K562 (cell line): ENCODE results near the gene SLC7A5. TPM values are rescaled to one million over a fixed set of nuclear protein-coding genes. Genes with fewer than 3 reads are reported as not detected.

Source experiments
- CHAMP1 ChIP-seq: fragments of 450-650 bp; IDR thresholded peaks from 2 replicates; pipeline ENCODE4 v1.6.1; 2016; ENCODE audit warnings: mild to moderate bottlenecking
- DMBX1 ChIP-seq: fragments of 250-450 bp; sonication (Bioruptor Pico); IDR thresholded peaks from 2 replicates; pipeline ENCODE4 v1.8.0; 2022; ENCODE audit warnings: inconsistent platforms, mild to moderate bottlenecking, moderate library complexity, borderline replicate concordance
- MED1 ChIP-seq: sonication (generic); formaldehyde crosslinking; IDR thresholded peaks from 2 replicates; pipeline ENCODE4 v1.8.1; 2023; ENCODE audit warnings: missing genetic modification reagents, borderline replicate concordance
- NR2F6 ChIP-seq: fragments of 450-650 bp; formaldehyde crosslinking; IDR thresholded peaks from 2 replicates; pipeline ENCODE4 v1.4.0; 2020; ENCODE audit warnings: mild to moderate bottlenecking
- RAD21 ChIP-seq, 2 experiments: fragments of 250-450 bp in 1 of 2; fragments of 450-650 bp in 1 of 2; sonication (Bioruptor Pico) in 1 of 2; formaldehyde crosslinking in 1 of 2; IDR thresholded peaks in 1 of 2; conservative IDR thresholded peaks in 1 of 2; 2 replicates each; pipeline versions ENCODE4 v1.4.0 to v1.8.0; 2020 to 2022; ENCODE audit warnings: mild to moderate bottlenecking in 2 of 2, moderate library complexity in 1 of 2
- U2AF2 ChIP-seq: fragments of 200-400 bp; formaldehyde crosslinking; optimal IDR thresholded peaks from 2 replicates; pipeline ENCODE3; 2017; ENCODE audit warnings: low read depth, mild to moderate bottlenecking, low read length
- polyA plus RNA-seq, 8 experiments: library from polyadenylated mRNA; depleted of rRNA in 4 of 8; stranded (reverse) in 5 of 8; unstranded in 3 of 8; fragments of >200 nt; fragmentation: Nextera tagmentation in 2 of 8; fragmentation: Illumina TruSeq in 1 of 8; extraction: Ambion mirVana in 2 of 8; extraction: Trizol in 1 of 8; gene quantifications; 2 replicates each; pipeline versions ENCODE4 v1.2.1 to v1.2.3, GENCODE V29; 2011 to 2014; ENCODE audit warnings: inconsistent platforms in 1 of 8, missing spikeins in 1 of 8
- total RNA-seq, 7 experiments: library from RNA; depleted of rRNA in 6 of 7; stranded (reverse); fragments of >200 nt in 6 of 7; fragmentation: Illumina TruSeq in 2 of 7; extraction: Trizol in 2 of 7; gene quantifications; 2 replicates each; pipeline versions ENCODE4 v1.2.1 to v1.2.3, GENCODE V29; 2011 to 2021; ENCODE audit warnings: low replicate concordance in 1 of 7

Gene SLC7A5
- total and polyA plus RNA-seq, 9 of the 15 experiments (the other 6 are each of a cell fraction or from before 2014, with no cell fraction given) = 1.9 to 220 (median 18.6) TPM

- no peak for TF ChIP-seq NR2F6
- TF ChIP-seq U2AF2 = no peak
- no peak for TF ChIP-seq DMBX1 (CRISPR knock-in tag)
- peak in 1 of 2 experiments; percentile 27; a peak in 1 of 4 replicates for TF ChIP-seq RAD21 (CRISPR knock-in tag; conservative IDR thresholded peaks at IDR 0.05 in 1 of 2, IDR thresholded peaks at IDR 0.05 in 1 of 2)
- no peak for TF ChIP-seq MED1 (CRISPR knock-in tag)
- TF ChIP-seq CHAMP1 = no peak
Observed at GRCh38 chr16:87877942-87878507, 8.7 kb upstream of the SLC7A5 start (continued).
